ENCODE data around the gene DHX40. TPM values are rescaled to one million over a fixed set of nuclear protein-coding genes. Genes with fewer than 3 reads are reported as not detected.

DHX40 gene
- polyA plus RNA-seq, 1 of the 3 experiments (the other 2 are of a cell fraction): 33.8 TPM

- Histone ChIP-seq H3K27ac (ENCODE audit: low read depth in 2 of 2, low read length in 1 of 2) (no peak overlapping the region), H3K4me3 (ENCODE audit: low read depth in 2 of 2, low read length in 1 of 2) (no peak overlapping the region), H2AFZ (ENCODE audit: low read depth) (no peak overlapping the region), H4K20me1 (ENCODE audit: insufficient read depth) (no peaks in the 10 kb centered on the region), H3K4me2 (no peak overlapping the region), H3K79me2 (ENCODE audit: insufficient read depth) (no peaks in the 10 kb centered on the region), H3K27me3 (ENCODE audit: insufficient read depth) (peaks cover 6% of the 10 kb centered on the region; the same call in 1 of the 2 replicates), H3K9me2 (no peaks in the 10 kb centered on the region), H3K9ac (no peak overlapping the region), H3K4me1 (ENCODE audit: control insufficient read depth in 1 of 2, insufficient read depth in 2 of 2, low read depth in 1 of 2, low read length in 1 of 2) (no peaks in the 10 kb centered on the region), H3F3A (replicated peaks; ENCODE audit: insufficient read depth) (no peaks in the 10 kb centered on the region), H3K36me3 (replicated peaks in 1 of 2; ENCODE audit: control insufficient read depth in 1 of 2, insufficient read depth in 2 of 2, low read length in 1 of 2) (no peaks in the 10 kb centered on the region), H3K9me3 (no peaks in the 10 kb centered on the region)
- no peak for TF ChIP-seq PBX3 (IDR thresholded peaks at IDR 0.05)
- no peak for TF ChIP-seq GABPA (IDR thresholded peaks at IDR 0.05; ENCODE audit: low read depth)
- CTCF ChIA-PET: interaction anchor here (0.7 to 1.8 kb wide), 4 partner anchors 11 to 338 kb away, joined by 3 to 8 read pairs (median 3); no protein-coding TSS in a partner anchor
- no peak for DNase-seq
- POLR2A ChIA-PET: no interaction called here
These were observed 27.1 kb upstream of the DHX40 start for GRCh38 chr17:59538195-59538909.

GRCh38 chr17:59542960-59543635, 22.3 kb upstream of the DHX40 start:
- no peak overlapping the region for H3K9ac ChIP-seq
- no peak for DNase-seq
- no peak overlapping the region for H3K27ac ChIP-seq (ENCODE audit: low read depth in 2 of 2, low read length in 1 of 2)
- no peaks in the 10 kb centered on the region for H3K9me2 ChIP-seq
- H3K9me3 ChIP-seq: no peaks in the 10 kb centered on the region
- 80% methylated on average over 8 of the region's 8 CpGs for WGBS (ENCODE audit: low lambda C conversion rate)
- no peaks in the 10 kb centered on the region for H4K20me1 ChIP-seq (ENCODE audit: insufficient read depth)
- H3K27me3 ChIP-seq (ENCODE audit: insufficient read depth): peaks cover 4% of the 10 kb centered on the region; the same call in 1 of the 2 replicates
- peaks cover 11% of the 10 kb centered on the region for H3F3A ChIP-seq (replicated peaks; ENCODE audit: insufficient read depth)
- no peaks in the 10 kb centered on the region for H3K36me3 ChIP-seq (replicated peaks in 1 of 2; ENCODE audit: control insufficient read depth in 1 of 2, insufficient read depth in 2 of 2, low read length in 1 of 2)
- ChIA-PET POLR2A (no interaction called here), CTCF (interaction anchor here (0.7 to 1.6 kb wide), 4 partner anchors 16 to 1480 kb away, joined by 3 to 5 read pairs (median 4); no protein-coding TSS in a partner anchor)
- no peak overlapping the region for H3K4me3 ChIP-seq (ENCODE audit: low read depth in 2 of 2, low read length in 1 of 2)
- no peak for TF ChIP-seq EZH2phosphoT487 (IDR thresholded peaks at IDR 0.05; ENCODE audit: borderline replicate concordance, low read depth)
- TF ChIP-seq POLR2AphosphoS5 (IDR thresholded peaks at IDR 0.05; ENCODE audit: low read depth, low read length): no peak
- TF ChIP-seq SIN3A (IDR thresholded peaks at IDR 0.05; ENCODE audit: borderline replicate concordance, low read depth, low read length): no peak
- TF ChIP-seq YY1 (IDR thresholded peaks at IDR 0.05; ENCODE audit: low read depth): no peak
- no peak for TF ChIP-seq CTCF (IDR thresholded peaks at IDR 0.05)
- no peak for TF ChIP-seq RFX5 (IDR thresholded peaks at IDR 0.05; ENCODE audit: low read length)
- no peak for TF ChIP-seq RXRA (IDR thresholded peaks at IDR 0.05; ENCODE audit: borderline replicate concordance, low read depth)
- no peak for TF ChIP-seq MEF2A (IDR thresholded peaks at IDR 0.05; ENCODE audit: borderline replicate concordance, low read depth)
- no peak for TF ChIP-seq TCF12 (IDR thresholded peaks at IDR 0.05)
- TF ChIP-seq ELF1 (IDR thresholded peaks at IDR 0.05): no peak
- TF ChIP-seq FOXJ3 (CRISPR knock-in tag; IDR thresholded peaks at IDR 0.05): no peak
- no peak for TF ChIP-seq USF1 (IDR thresholded peaks at IDR 0.05; ENCODE audit: borderline replicate concordance, low read depth)
- TF ChIP-seq REST (IDR thresholded peaks at IDR 0.05; ENCODE audit: low read depth, low read length): no peak
- TF ChIP-seq MAX (IDR thresholded peaks at IDR 0.05; ENCODE audit: low read depth): no peak
- no peak for TF ChIP-seq EP300 (IDR thresholded peaks at IDR 0.05; ENCODE audit: borderline replicate concordance in 1 of 2, low read depth in 1 of 2, low read length in 1 of 2)
- no peak for TF ChIP-seq GATA2 (CRISPR knock-in tag; IDR thresholded peaks at IDR 0.05)
- TF ChIP-seq GABPA (IDR thresholded peaks at IDR 0.05; ENCODE audit: low read depth): no peak
- no peak overlapping the region for H2AFZ ChIP-seq (ENCODE audit: low read depth)
- no peak overlapping the region for H3K4me2 ChIP-seq
- no peaks in the 10 kb centered on the region for H3K79me2 ChIP-seq (ENCODE audit: insufficient read depth)
- peaks cover 8 to 11% of the 10 kb centered on the region in 2 experiments for H3K4me1 ChIP-seq (ENCODE audit: control insufficient read depth in 1 of 2, insufficient read depth in 2 of 2, low read depth in 1 of 2, low read length in 1 of 2)

All from SK-N-SH (cell line).